H1 (cell line): ENCODE data around the gene KMT2A. TPM values are rescaled to one million over a fixed set of nuclear protein-coding genes. Genes with fewer than 3 reads are reported as not detected.

Source experiments
- CTCF ChIA-PET: fragments of 300-600 bp; sonication (Branson Sonifier 250); formaldehyde crosslinking; loops from one replicate; lab custom pipeline; 2021; ENCODE audit not compliant: partially characterized antibody; lab: Charles Lee
- POLR2A ChIA-PET: fragments of 300-600 bp; sonication (Branson Sonifier 250); formaldehyde crosslinking; loops from one replicate; lab custom pipeline; 2021; ENCODE audit warnings: inconsistent platforms; ENCODE audit not compliant: partially characterized antibody; lab: Charles Lee
- DNase-seq, 2 experiments: peaks; one replicate each; pipeline versions ENCODE4 v3.0.0 to v3.0.0-alpha.2; 2010 to 2022; ENCODE audit warnings: low spot score in 2 of 2, low read depth in 1 of 2, mixed read lengths in 1 of 2
- FAIRE-seq: peaks from 2 replicates; lab custom pipeline; 2011; peaks lifted over from hg19 to GRCh38; lab: Jason Lieb, UNC
- H2AFZ ChIP-seq: 2 replicates; pipeline ENCODE4 v1.8.1; 2012; ENCODE audit warnings: low read length, inconsistent platforms
- H2AK5ac ChIP-seq: 2 replicates; pipeline ENCODE4 v1.6.1; 2013; ENCODE audit warnings: low read depth, low read length
- H2BK120ac ChIP-seq: replicated peaks from 2 replicates; pipeline ENCODE3; 2013; ENCODE audit warnings: low read depth, low read length, inconsistent platforms
- H2BK12ac ChIP-seq: 2 replicates; pipeline ENCODE4 v1.6.1; 2013; ENCODE audit warnings: low read depth, low read length
- H2BK15ac ChIP-seq: 2 replicates; pipeline ENCODE4 v1.6.1; 2013; ENCODE audit warnings: low read length
- H2BK20ac ChIP-seq: 2 replicates; pipeline ENCODE4 v1.6.1; 2013; ENCODE audit warnings: low read length
- H2BK5ac ChIP-seq: 2 replicates; pipeline ENCODE4 v1.6.1; 2013; ENCODE audit warnings: low read depth, low read length
- H3K14ac ChIP-seq: 2 replicates; pipeline ENCODE4 v1.6.1; 2013; ENCODE audit warnings: inconsistent platforms; ENCODE audit not compliant: insufficient read length
- H3K18ac ChIP-seq: 2 replicates; pipeline ENCODE4 v1.6.1; 2013; ENCODE audit warnings: low read length; ENCODE audit errors: extremely low read depth
- H3K23ac ChIP-seq: 2 replicates; pipeline ENCODE4 v1.6.1; 2013; ENCODE audit warnings: inconsistent platforms; ENCODE audit not compliant: insufficient read length
- H3K23me2 ChIP-seq: 2 replicates; pipeline ENCODE4 v1.6.1; 2013; ENCODE audit warnings: low read depth, low read length
- H3K27ac ChIP-seq: 2 replicates; pipeline ENCODE4 v1.6.1; 2011; ENCODE audit warnings: low read depth, low read length, inconsistent platforms
- H3K27me3 ChIP-seq, 4 experiments: replicated peaks in 1 of 4; 1 replicate in 1 of 4; 2 replicates in 3 of 4; pipeline versions ENCODE4 v1.6.1 to v1.8.1; 2011 to 2013; ENCODE audit warnings: low read length in 3 of 4, mild to moderate bottlenecking in 3 of 4, inconsistent platforms in 2 of 4, mixed read lengths in 2 of 4, moderate library complexity in 1 of 4; ENCODE audit not compliant: control insufficient read depth in 3 of 4, insufficient read depth in 3 of 4; ENCODE audit errors: extremely low read depth in 1 of 4
- H3K36me3 ChIP-seq, 4 experiments: 2 replicates each; pipeline versions ENCODE4 v1.6.1 to v1.8.1; 2011 to 2013; ENCODE audit warnings: mild to moderate bottlenecking in 4 of 4, low read length in 3 of 4, moderate library complexity in 2 of 4, control low read depth in 1 of 4, inconsistent platforms in 1 of 4; ENCODE audit not compliant: insufficient read depth in 4 of 4, control insufficient read depth in 2 of 4
- H3K4ac ChIP-seq: replicated peaks from 2 replicates; pipeline ENCODE3; 2013; ENCODE audit warnings: low read length, low read depth, mixed read lengths, inconsistent platforms; ENCODE audit not compliant: insufficient read length
- H3K4me1 ChIP-seq, 4 experiments: replicated peaks in 1 of 4; 1 replicate in 1 of 4; 2 replicates in 3 of 4; pipeline versions ENCODE4 v1.6.1 to v1.8.1; 2011 to 2013; ENCODE audit warnings: low read length in 3 of 4, inconsistent platforms in 2 of 4, mixed read lengths in 1 of 4; ENCODE audit not compliant: insufficient read depth in 4 of 4, control insufficient read depth in 3 of 4
- H3K4me2 ChIP-seq, 2 experiments: 2 replicates each; pipeline versions ENCODE4 v1.6.1 to v1.8.1; 2011 to 2013; ENCODE audit warnings: low read depth in 2 of 2, low read length in 2 of 2, control low read depth in 1 of 2, inconsistent platforms in 1 of 2, mild to moderate bottlenecking in 1 of 2; ENCODE audit not compliant: insufficient read depth in 1 of 2
- H3K4me3 ChIP-seq, 4 experiments: fragments of 200-600, 300-600 bp in 1 of 4; sonication (generic), shearing (Covaris generic), sonication (Bioruptor Twin) in 1 of 4; 2 replicates each; pipeline versions ENCODE4 v1.5.1 to v1.8.1; 2011 to 2016; ENCODE audit warnings: low read length in 4 of 4, low read depth in 3 of 4, control low read depth in 2 of 4, inconsistent platforms in 2 of 4, mild to moderate bottlenecking in 2 of 4, mixed read lengths in 1 of 4, moderate library complexity in 1 of 4; ENCODE audit not compliant: insufficient read depth in 2 of 4; ENCODE audit errors: extremely low read depth in 1 of 4
- H3K56ac ChIP-seq: replicated peaks from 2 replicates; pipeline ENCODE3; 2013; ENCODE audit warnings: low read depth, mild to moderate bottlenecking, mixed read lengths, low read length, inconsistent platforms; ENCODE audit not compliant: insufficient read length
- H3K79me1 ChIP-seq: 2 replicates; pipeline ENCODE4 v1.6.1; 2013; ENCODE audit warnings: low read depth, low read length, control low read depth
- H3K79me2 ChIP-seq, 2 experiments: 2 replicates each; pipeline versions ENCODE4 v1.6.1 to v1.8.1; 2012 to 2013; ENCODE audit warnings: low read length in 2 of 2, mild to moderate bottlenecking in 2 of 2, inconsistent platforms in 1 of 2; ENCODE audit not compliant: insufficient read depth in 2 of 2, control insufficient read depth in 1 of 2
- H3K9ac ChIP-seq, 4 experiments: replicated peaks in 1 of 4; 1 replicate in 1 of 4; 2 replicates in 3 of 4; pipeline versions ENCODE4 v1.6.1 to v1.8.1; 2011 to 2013; ENCODE audit warnings: low read depth in 3 of 4, low read length in 3 of 4, control low read depth in 2 of 4, mild to moderate bottlenecking in 2 of 4, moderate library complexity in 2 of 4, inconsistent platforms in 1 of 4; ENCODE audit errors: extremely low read depth in 1 of 4
- H3K9me3 ChIP-seq, 2 experiments: 2 replicates each; pipeline versions ENCODE4 v1.6.1 to v1.8.1; 2012 to 2013; ENCODE audit warnings: mild to moderate bottlenecking in 2 of 2, moderate library complexity in 2 of 2, control low read depth in 1 of 2, inconsistent platforms in 1 of 2, low read depth in 1 of 2, low read length in 1 of 2, mixed read lengths in 1 of 2; ENCODE audit not compliant: insufficient read depth in 2 of 2
- H4K20me1 ChIP-seq, 2 experiments: replicated peaks in 1 of 2; 2 replicates each; pipeline versions ENCODE3 to v1.8.1; 2011 to 2013; ENCODE audit warnings: inconsistent platforms in 2 of 2, low read length in 2 of 2, mild to moderate bottlenecking in 1 of 2; ENCODE audit not compliant: insufficient read depth in 2 of 2, control insufficient read depth in 1 of 2
- H4K5ac ChIP-seq: 2 replicates; pipeline ENCODE4 v1.6.1; 2013; ENCODE audit warnings: low read length, low read depth, mixed read lengths, inconsistent platforms; ENCODE audit not compliant: insufficient read length
- H4K8ac ChIP-seq: 2 replicates; pipeline ENCODE4 v1.8.0; 2013; ENCODE audit warnings: mild to moderate bottlenecking, moderate library complexity, low read length, inconsistent platforms; ENCODE audit not compliant: insufficient read depth; ENCODE audit errors: extremely low read depth
- H4K91ac ChIP-seq: replicated peaks from 2 replicates; pipeline ENCODE3; 2013; ENCODE audit warnings: low read length, mixed read lengths, inconsistent platforms; ENCODE audit not compliant: insufficient read length
- ASH2L ChIP-seq: fragments of 200-600, 300-600 bp; sonication (generic); IDR thresholded peaks from one replicate; pipeline ENCODE4 v1.7.1; 2017; ENCODE audit warnings: low read length
- ATF3 ChIP-seq: IDR thresholded peaks from 2 replicates; pipeline ENCODE4 v1.6.1; 2011; ENCODE audit warnings: low read depth, mild to moderate bottlenecking, low read length; ENCODE audit not compliant: insufficient read depth
- EP300 ChIP-seq, 2 experiments: IDR thresholded peaks; 1 replicate in 1 of 2; 2 replicates in 1 of 2; pipeline ENCODE4 v1.6.1; 2011 to 2012; ENCODE audit warnings: low read depth in 2 of 2, low read length in 2 of 2, mild to moderate bottlenecking in 2 of 2, borderline replicate concordance in 1 of 2, inconsistent platforms in 1 of 2, moderate library complexity in 1 of 2
- EZH2 ChIP-seq: fragments of 200-600 bp; sonication (generic); IDR thresholded peaks from 2 replicates; pipeline ENCODE4 v1.7.1; 2012; ENCODE audit warnings: low read depth, mild to moderate bottlenecking, moderate library complexity, low read length, inconsistent platforms; ENCODE audit not compliant: severe bottlenecking
- GABPA ChIP-seq: IDR thresholded peaks from 2 replicates; pipeline ENCODE4 v1.6.1; 2011; ENCODE audit warnings: mild to moderate bottlenecking, low read length, moderate library complexity, borderline replicate concordance; ENCODE audit not compliant: insufficient read depth
- KDM4A ChIP-seq: IDR thresholded peaks from one replicate; pipeline ENCODE4 v1.7.1; 2012; ENCODE audit warnings: low read depth, mild to moderate bottlenecking, moderate library complexity, low read length, inconsistent platforms; ENCODE audit not compliant: severe bottlenecking
- KDM5A ChIP-seq: fragments of 200-600 bp; IDR thresholded peaks from 2 replicates; pipeline ENCODE4 v1.7.1; 2012; ENCODE audit warnings: mild to moderate bottlenecking, low read length, inconsistent platforms, mixed read lengths
- MAFK ChIP-seq: IDR thresholded peaks from 2 replicates; pipeline ENCODE4 v1.6.1; 2012; ENCODE audit warnings: low read depth, mild to moderate bottlenecking, improper control_type of control experiment, low read length
- MAX ChIP-seq: IDR thresholded peaks from 2 replicates; pipeline ENCODE4 v1.6.1; 2012; ENCODE audit warnings: inconsistent platforms
- SP1 ChIP-seq: IDR thresholded peaks from 2 replicates; pipeline ENCODE4 v1.6.1; 2011; ENCODE audit warnings: low read depth, low read length
- SP4 ChIP-seq: IDR thresholded peaks from 2 replicates; pipeline ENCODE4 v1.6.1; 2012; ENCODE audit warnings: low read length, inconsistent platforms
- TAF7 ChIP-seq: optimal IDR thresholded peaks from 2 replicates; pipeline ENCODE3; 2011; ENCODE audit warnings: low read depth, mild to moderate bottlenecking, inconsistent platforms, low read length, moderate library complexity, borderline replicate concordance
- TEAD4 ChIP-seq: IDR thresholded peaks from 2 replicates; pipeline ENCODE4 v1.6.1; 2012; ENCODE audit warnings: low read depth, low read length, inconsistent platforms, mixed read lengths
- YY1 ChIP-seq: IDR thresholded peaks from 2 replicates; pipeline ENCODE4 v1.6.1; 2011; ENCODE audit warnings: low read depth, mild to moderate bottlenecking, low read length
- WGBS, 2 experiments: shearing (Covaris generic) in 1 of 2; methylation state at CpG; one replicate each; pipeline versions ENCODE4 v1.1.6 to v1.1.7; 2013 to 2015; ENCODE audit warnings: low lambda C conversion rate in 2 of 2, mixed read lengths in 2 of 2, inconsistent platforms in 1 of 2, low coverage in 1 of 2, missing lambda C conversion rate in 1 of 2; ENCODE audit not compliant: insufficient replicate concordance in 2 of 2, insufficient coverage in 1 of 2, insufficient read length in 1 of 2; ENCODE audit errors: extremely low coverage in 1 of 2, missing lambda C conversion rate in 1 of 2; 5-methylcytosine and 5-hydroxymethylcytosine counted together
- polyA plus RNA-seq, 7 experiments: library from polyadenylated mRNA; depleted of rRNA in 3 of 7; stranded (reverse) in 5 of 7; unstranded in 2 of 7; fragments of >200 nt in 5 of 7; fragments of 200-250 nt in 2 of 7; gene quantifications; 1 replicate in 5 of 7; 2 replicates in 1 of 7; 4 replicates in 1 of 7; pipeline versions ENCODE4 v1.2.1 to v1.2.3, GENCODE V29; 2011 to 2013; ENCODE audit warnings: missing spikeins in 2 of 7, mixed read lengths in 2 of 7
- total RNA-seq: library from RNA; stranded (reverse); fragmentation: NEBNext Ultra II Directional; extraction: Animal tissue kit (Norgen Biotek cat#: 25700); gene quantifications from 2 replicates; pipeline ENCODE4 v1.2.1, GENCODE V29; 2021

KMT2A gene
- total and polyA plus RNA-seq, 2 of the 8 experiments (the other 6 are each of a cell fraction or from before 2014, with no cell fraction given) = 35.9 to 62.1 TPM

- Histone ChIP-seq H3K27ac (no peak overlapping the region), H3K56ac (no peak overlapping the region), H4K5ac (no peak overlapping the region)
- TF ChIP-seq SP1 (no peak), EP300 (IDR thresholded peaks at IDR 0.05; ENCODE audit: borderline replicate concordance in 1 of 2, low read depth in 2 of 2, low read length in 2 of 2) (no peak), TAF7 (no peak), MAX (no peak), KDM5A (no peak), GABPA (no peak), KDM4A (no peak), EZH2 (no peak), YY1 (no peak), ATF3 (no peak), SP4 (no peak), TEAD4 (no peak), ASH2L (no peak), MAFK (no peak)
Observed at GRCh38 chr11:118565051-118565450, 128.8 kb downstream of the KMT2A start.

More at GRCh38 chr11:118565051-118565450, 128.8 kb downstream of the KMT2A start:
- CTCF ChIA-PET = interaction anchor here (0.8 kb wide), 1 partner anchor 45 kb away, joined by 3 read pairs; no protein-coding TSS in a partner anchor
- no peaks in the 10 kb centered on the region for H3K79me1 ChIP-seq
- H4K91ac ChIP-seq = no peak overlapping the region
- H3K4me2 ChIP-seq = peak overlapping the region in 1 of 2 experiments; percentile 54; a peak in 1 of 4 replicates
- H3K14ac ChIP-seq = no peak overlapping the region
- H3K79me2 ChIP-seq = no peaks in the 10 kb centered on the region
- no peak overlapping the region for H3K4me3 ChIP-seq
- no peaks in the 10 kb centered on the region for H3K27me3 ChIP-seq
- 80% methylated on average over 5 of the region's 5 CpGs; no CpG with 5 or more reads in 1 of the 2 experiments for WGBS, 2 experiments
- FAIRE-seq (no peak), DNase-seq (no peak)
- no peaks in the 10 kb centered on the region for H3K36me3 ChIP-seq
- no peak overlapping the region for H2AK5ac ChIP-seq
- no peak overlapping the region; a peak in 1 of 7 replicates for H3K9ac ChIP-seq
- no peak overlapping the region for H3K23ac ChIP-seq
- no peaks in the 10 kb centered on the region for H3K9me3 ChIP-seq
- peaks cover 4% of the 10 kb centered on the region; the same call in 1 of the 2 replicates for H3K23me2 ChIP-seq
- no peak overlapping the region for H2BK15ac ChIP-seq
- H2AFZ ChIP-seq = no peak overlapping the region
- H4K8ac ChIP-seq = no peak overlapping the region
- no peak overlapping the region for H2BK5ac ChIP-seq
- H2BK120ac ChIP-seq = no peak overlapping the region
- no peak overlapping the region for H3K4ac ChIP-seq
- no peak overlapping the region for H2BK12ac ChIP-seq
- POLR2A ChIA-PET = no interaction called here
- H3K18ac ChIP-seq = no peak overlapping the region
- H3K4me1 ChIP-seq = peaks cover 0 to 2% (median 0%) of the 10 kb centered on the region in 4 experiments; a peak in 1 of 7 replicates
- H2BK20ac ChIP-seq = no peak overlapping the region
- no peaks in the 10 kb centered on the region for H4K20me1 ChIP-seq
